Measurements from ENCODE around the gene POU5F2. TPM values are rescaled to one million over a fixed set of nuclear protein-coding genes. Genes with fewer than 3 reads are reported as not detected.

POU5F2 gene
- total and polyA plus RNA-seq, 2 of the 4 experiments (the other 2 are of a cell fraction) = 0.02 to 1.1 TPM

- Histone ChIP-seq H2AK5ac (ENCODE audit: low read depth, low read length) (no peak overlapping the region), H3K9me1 (ENCODE audit: insufficient read depth, low read length) (no peaks in the 10 kb centered on the region), H2BK20ac (ENCODE audit: low read depth, low read length) (no peak overlapping the region), H3K9me3 (ENCODE audit: control insufficient read depth, insufficient read depth, low read length) (no peaks in the 10 kb centered on the region), H3K27me3 (ENCODE audit: control insufficient read depth, insufficient read depth, low read length) (no peaks in the 10 kb centered on the region), H4K5ac (ENCODE audit: low read depth, low read length) (no peak overlapping the region), H3K79me1 (ENCODE audit: low read depth in 1 of 2, low read length in 2 of 2) (no peaks in the 10 kb centered on the region), H3K56ac (ENCODE audit: extremely low read depth, insufficient read depth, low read length) (no peak overlapping the region), H2BK5ac (ENCODE audit: low read depth, low read length, poor library complexity, severe bottlenecking) (no peak overlapping the region), H3K23ac (ENCODE audit: low read depth, low read length) (no peak overlapping the region), H2AK9ac (replicated peaks; ENCODE audit: low read depth, low read length, poor library complexity) (no peak overlapping the region), H3K14ac (replicated peaks; ENCODE audit: low read depth, low read length) (no peak overlapping the region), H4K8ac (ENCODE audit: low read depth in 2 of 2, low read length in 2 of 2) (no peak overlapping the region), H4K91ac (ENCODE audit: insufficient read depth, low read depth, low read length) (no peak overlapping the region), H3K4me3 (ENCODE audit: insufficient read depth, low read depth, low read length) (no peak overlapping the region), H3K4ac (ENCODE audit: low read depth, low read length) (no peak overlapping the region), H3K4me2 (ENCODE audit: low read depth, low read length) (no peak overlapping the region), H3K27ac (ENCODE audit: insufficient read depth, low read length) (no peak overlapping the region), H3K36me3 (ENCODE audit: control insufficient read depth, insufficient read depth, low read length) (no peaks in the 10 kb centered on the region), H3K9ac (ENCODE audit: low read depth, low read length) (no peak overlapping the region), H4K20me1 (ENCODE audit: insufficient read depth, low read length) (no peaks in the 10 kb centered on the region), H3K4me1 (ENCODE audit: control insufficient read depth, insufficient read depth, low read length) (no peaks in the 10 kb centered on the region), H2BK120ac (ENCODE audit: low read depth, low read length) (no peak overlapping the region), H2BK15ac (ENCODE audit: low read depth, low read length) (no peak overlapping the region), H2AFZ (replicated peaks; ENCODE audit: low read length, poor library complexity) (no peak overlapping the region), H3K18ac (ENCODE audit: low read depth, low read length) (no peak overlapping the region)
- ChIA-PET POLR2A (ENCODE audit: unreplicated experiment) (no interaction called here), CTCF (no interaction called here)
- BruUV-seq (replicated peaks) = no TSS peak
- dilution Hi-C loops (cut with HindIII; ENCODE audit: low sequenced_read_pairs, unreplicated experiment) = no loop called here
- no CpG with 5 or more reads among the region's 1 CpG for WGBS, 2 experiments (ENCODE audit: extremely low coverage in 2 of 2, insufficient read length in 1 of 2)
- TF ChIP-seq USF2 (IDR thresholded peaks at IDR 0.05; ENCODE audit: low read depth, low read length) = no peak
- TF ChIP-seq POLR2A (IDR thresholded peaks at IDR 0.05; ENCODE audit: low read depth, low read length) = no peak
- no peak for TF ChIP-seq BHLHE40 (IDR thresholded peaks at IDR 0.05; ENCODE audit: low read depth, low read length)
- no peak for TF ChIP-seq MAFK (IDR thresholded peaks at IDR 0.05; ENCODE audit: low read depth, low read length)
- TF ChIP-seq RCOR1 (IDR thresholded peaks at IDR 0.05; ENCODE audit: insufficient replicate concordance, low read length) = no peak
- intact Hi-C loops (cut with micrococcal nuclease) = no loop called here
- no peak for ATAC-seq (ENCODE audit: low read depth)
- peak; percentile 57 for DNase-seq
- in situ Hi-C loops (cut with MboI; ENCODE audit: low sequenced_read_pairs) = no loop called here
Observed at GRCh38 chr5:93705896-93706295, 35.5 kb downstream of the POU5F2 start.

All from IMR-90 (cell line).